ENCODE measurements around the gene KCNC3.

DNA sequence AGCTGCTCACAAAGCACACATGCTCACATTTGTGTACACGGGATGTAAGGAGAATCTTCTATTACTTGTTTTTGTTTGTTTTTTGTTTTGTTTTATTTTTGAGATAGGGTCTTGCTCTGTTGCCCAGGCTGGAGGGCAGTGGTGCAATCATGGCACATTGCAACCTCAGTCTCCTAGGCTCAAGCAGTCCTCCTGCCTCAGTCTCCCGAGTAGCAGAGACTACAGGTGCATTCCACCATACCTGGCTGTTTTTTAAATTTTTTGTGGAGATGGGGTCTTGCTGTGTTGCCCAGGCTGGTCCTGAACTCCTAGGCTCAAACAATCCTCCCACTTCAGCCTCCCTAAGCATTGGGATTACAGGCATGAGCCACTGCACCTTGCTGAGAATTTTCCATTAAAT lies 41.8 kb downstream of the KCNC3 start:
- TF ChIP-seq CTCF (conservative IDR thresholded peaks at IDR 0.05 in 1 of 2, IDR thresholded peaks at IDR 0.05 in 1 of 2; ENCODE audit: extremely low read depth in 1 of 2, insufficient read depth in 1 of 2, low read depth in 1 of 2, low read length in 2 of 2) = no peak
- TF ChIP-seq EZH2 (IDR thresholded peaks at IDR 0.05; ENCODE audit: borderline replicate concordance, low read length) = no peak

Measured in mammary epithelial cell (primary cell).